Putamen (tissue), 1 donor: ENCODE measurements around the gene RHBDF1.
"Not testable (repeated sequence)": the region's sequence is repeated elsewhere in the genome, so short reads cannot be mapped to it uniquely, and the experiment has no call there.

Source experiments
- DNase-seq: peaks from one replicate; pipeline ENCODE4 v3.0.0-alpha.2; 2016; ENCODE audit warnings: low spot score

The RHBDF1 gene

DNA sequence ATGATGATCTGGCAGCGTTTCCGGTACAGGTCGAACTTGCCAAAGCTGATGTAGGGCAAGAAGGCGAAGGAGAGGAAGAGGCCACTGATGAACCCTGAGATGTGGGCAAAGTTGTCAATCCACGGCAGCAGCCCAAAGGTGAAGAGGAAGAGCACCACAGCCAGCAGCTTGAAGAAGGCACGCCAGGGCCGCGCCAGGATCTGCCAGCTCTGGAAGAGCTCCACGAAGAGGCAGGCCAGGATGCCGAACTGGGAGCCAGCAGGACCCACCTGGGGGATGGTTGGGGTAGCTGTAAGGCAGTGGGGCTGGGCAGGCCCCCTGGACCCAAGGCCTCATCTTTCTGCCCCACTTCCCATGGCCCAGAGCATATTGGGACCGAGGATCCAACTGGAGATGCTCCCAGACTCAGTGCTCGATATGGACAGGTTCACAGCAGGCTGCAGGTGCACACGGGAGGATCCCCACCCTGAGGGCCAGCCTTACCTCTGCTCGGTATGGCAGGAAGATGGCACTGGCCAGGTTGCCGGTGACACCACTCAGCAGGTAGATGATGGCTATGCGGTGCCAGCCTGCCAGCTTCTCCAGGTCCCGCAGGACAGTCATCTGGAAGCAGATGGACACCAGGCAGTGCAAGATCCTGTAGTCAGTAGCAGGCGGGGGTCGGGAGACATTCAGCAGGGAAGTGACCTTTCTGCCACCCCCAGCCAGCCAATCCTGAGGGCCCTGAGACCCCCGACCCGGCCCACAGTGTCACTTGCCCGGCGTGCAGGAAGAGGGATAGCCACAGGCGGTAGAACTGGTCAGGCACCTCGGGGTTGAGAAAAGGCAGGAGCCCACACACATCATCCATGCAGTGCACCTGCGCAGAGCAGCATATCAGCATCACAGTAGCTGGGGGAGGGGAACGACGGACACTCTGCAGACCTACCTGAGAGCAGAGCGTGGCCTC is 13.7 kb downstream of the RHBDF1 start:
- DNase-seq: no peak

DNA sequence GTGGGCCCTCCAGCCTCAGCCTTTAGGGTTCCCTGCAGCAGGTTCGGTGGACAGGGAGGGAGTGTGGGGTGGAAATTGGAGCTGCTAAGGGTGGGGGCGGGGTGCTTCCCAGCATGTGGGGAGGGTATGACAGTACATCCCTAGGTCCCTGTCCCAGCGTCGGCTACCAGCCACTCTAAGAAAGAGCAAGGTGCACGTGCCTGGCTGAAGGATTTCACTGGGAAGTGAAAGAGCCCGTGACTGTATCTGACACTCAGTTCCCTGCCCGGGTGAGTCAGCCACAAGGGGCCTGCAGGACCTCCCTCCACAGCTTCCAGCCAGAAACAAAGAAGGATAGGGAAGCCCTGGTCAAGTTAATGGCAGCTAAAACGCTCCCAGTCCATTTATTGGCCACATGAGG is 14.7 kb downstream of the RHBDF1 start:
- no peak for DNase-seq

- DNase-seq: no peak
These were observed 16.1 kb downstream of the RHBDF1 start for GRCh38 chr16:56231-56927.

GRCh38 chr16:55571-56136 is 16.8 kb downstream of the RHBDF1 start:
- no peak for DNase-seq

GRCh38 chr16:54237-54581 is 18.2 kb downstream of the RHBDF1 start:
- DNase-seq: no peak

DNA sequence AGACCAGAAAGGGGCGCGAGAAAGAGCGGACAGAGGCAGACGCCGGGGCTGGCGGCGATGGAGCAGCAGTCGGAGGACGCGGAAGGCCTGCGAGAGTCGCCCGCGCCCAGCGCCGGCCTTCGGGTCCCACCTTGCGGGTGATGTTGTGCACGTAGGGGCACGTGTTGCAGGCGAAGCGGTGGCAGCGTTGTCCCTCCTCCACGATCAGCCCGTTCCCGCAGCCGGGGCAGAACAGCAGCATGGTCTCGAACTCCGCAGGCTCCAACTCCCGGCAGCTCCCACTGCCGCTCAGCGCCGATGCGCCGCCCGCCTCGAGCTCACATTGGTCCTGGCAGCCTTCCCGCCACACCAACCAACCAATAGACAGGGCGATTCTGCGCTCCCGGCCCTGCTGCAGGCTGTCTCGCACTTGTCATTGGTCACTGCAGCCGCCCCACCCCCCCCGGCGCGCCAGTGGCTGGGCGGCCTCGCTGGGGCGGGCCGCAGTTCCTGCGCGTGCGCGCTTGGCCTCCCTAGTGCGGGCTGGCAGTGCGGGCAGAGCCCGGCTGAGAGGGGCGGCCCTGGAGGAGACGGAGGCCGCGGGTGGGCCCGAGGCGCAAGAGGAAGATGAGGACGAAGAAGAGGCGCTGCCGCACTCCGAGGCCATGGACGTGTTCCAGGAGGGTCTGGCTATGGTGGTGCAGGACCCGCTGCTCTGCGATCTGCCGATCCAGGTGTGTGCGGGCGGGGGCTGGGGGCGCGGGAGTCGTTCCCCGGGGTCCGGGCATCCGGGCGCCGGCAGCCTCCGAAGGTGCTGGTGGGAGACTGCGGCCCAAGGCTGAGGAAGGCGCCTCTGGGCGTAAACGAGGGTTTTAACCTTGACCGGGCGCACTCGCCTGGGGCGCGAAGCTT is 18.8 kb downstream of the RHBDF1 start, which contains the start of the genes POLR3K and SNRNP25:
Gene POLR3K (minus strand): TSS at position 263 of the 891 bp plus-strand sequence. CDS start 22 bp downstream, at position 241.
Gene SNRNP25 (plus strand): TSS at position 483 of the 891 bp plus-strand sequence. CDS start 189 bp downstream, at position 672.
- peak; percentile 98 for DNase-seq

GRCh38 chr16:50769-51591 is 21.5 kb downstream of the RHBDF1 start:
- DNase-seq: no peak

DNA sequence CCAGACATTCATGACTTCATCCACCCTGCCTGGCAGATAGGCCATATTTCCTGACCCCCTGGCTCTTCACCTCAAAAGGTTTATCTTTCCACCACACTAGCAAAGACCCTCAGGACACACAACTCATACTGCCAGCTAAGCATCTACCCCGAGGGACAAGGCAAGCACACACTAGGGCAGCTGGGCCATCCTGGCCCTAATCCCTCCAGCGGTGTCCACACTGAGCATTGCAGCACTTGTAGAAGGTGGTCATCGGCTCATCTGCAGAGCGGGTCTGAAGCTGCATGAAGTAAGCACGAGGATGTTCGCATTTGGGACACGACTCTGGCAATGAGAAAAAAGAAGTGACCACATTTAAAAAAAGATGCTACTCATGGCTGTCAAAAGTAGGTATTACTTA is 25.2 kb downstream of the RHBDF1 start:
- DNase-seq: no peak

GRCh38 chr16:46510-46909 is 25.9 kb downstream of the RHBDF1 start:
- not testable (repeated sequence) for DNase-seq

GRCh38 chr16:45454-45853 is 27.0 kb downstream of the RHBDF1 start:
- no peak for DNase-seq

- DNase-seq: no peak
These were observed 27.8 kb downstream of the RHBDF1 start for GRCh38 chr16:44655-45054.

DNA sequence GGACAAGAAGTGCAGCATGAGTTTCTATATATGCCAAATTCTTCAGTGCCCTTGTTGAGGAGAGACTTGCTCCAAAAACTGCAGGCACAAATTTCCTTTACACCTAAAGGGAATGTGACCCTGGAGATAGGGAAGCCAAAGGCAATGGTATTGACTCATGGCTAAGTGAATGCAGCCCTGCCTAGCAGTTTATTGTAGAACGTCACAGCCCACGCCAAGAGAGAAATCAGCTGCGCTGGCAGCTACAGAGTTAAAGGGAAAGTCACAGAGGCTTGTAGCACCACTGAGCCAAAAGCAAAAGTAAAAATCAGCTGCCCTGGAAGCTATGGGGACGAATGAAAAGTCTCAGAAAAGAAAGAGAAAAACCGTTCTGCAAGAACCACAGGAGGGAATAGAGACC is 29.1 kb downstream of the RHBDF1 start:
- no peak for DNase-seq

GRCh38 chr16:42691-43090 is 29.7 kb downstream of the RHBDF1 start:
- no peak for DNase-seq

DNA sequence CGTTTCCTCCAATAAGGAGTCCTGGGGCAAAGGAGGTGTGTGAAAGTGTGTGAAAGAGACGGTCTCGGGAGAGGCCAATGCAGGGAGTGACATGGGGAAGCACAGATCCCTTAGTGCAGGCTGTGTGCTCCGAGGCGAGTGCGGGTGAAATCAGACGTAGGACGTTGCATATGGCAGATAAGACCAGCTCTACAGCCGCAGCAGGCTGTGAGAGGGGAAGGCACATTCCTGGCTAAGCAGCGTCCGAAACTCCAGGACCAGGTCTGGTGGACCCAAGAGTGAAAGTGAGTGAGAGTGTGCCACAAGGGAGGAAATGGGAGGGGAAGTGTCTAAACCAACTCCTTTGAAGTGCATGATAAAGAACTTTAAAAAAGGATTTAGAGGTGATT is 30.4 kb downstream of the RHBDF1 start:
- DNase-seq: no peak

DNA sequence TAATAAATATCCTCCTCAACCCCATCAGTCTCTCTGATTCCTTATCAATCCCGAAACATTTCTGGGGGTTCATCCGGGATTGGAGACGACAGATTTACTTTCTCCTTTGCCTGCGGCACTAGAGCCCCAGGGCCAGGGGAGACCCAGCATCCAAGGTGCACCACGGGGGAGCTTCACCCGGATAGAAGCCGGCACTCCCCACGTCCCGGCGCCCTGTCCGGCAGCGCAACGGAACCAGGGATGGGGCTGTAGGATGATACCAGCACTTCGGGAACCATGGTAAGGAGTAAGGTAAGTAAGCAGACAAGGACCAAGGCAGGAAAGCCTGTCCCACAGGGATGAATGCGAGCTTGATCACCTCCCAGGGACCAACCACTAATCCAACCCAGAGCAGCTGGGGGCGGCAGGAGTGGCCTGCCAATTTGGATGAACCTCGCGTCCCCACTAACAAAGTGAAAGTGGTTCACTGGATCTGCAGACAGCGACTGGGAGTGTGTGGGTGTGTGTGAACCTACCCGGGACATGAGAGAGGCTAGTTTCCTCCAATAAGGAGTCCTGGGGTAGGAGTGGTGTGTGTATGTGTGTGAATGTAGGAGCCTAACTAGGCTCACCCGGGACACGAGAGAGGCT is 30.9 kb downstream of the RHBDF1 start:
- DNase-seq: no peak

DNA sequence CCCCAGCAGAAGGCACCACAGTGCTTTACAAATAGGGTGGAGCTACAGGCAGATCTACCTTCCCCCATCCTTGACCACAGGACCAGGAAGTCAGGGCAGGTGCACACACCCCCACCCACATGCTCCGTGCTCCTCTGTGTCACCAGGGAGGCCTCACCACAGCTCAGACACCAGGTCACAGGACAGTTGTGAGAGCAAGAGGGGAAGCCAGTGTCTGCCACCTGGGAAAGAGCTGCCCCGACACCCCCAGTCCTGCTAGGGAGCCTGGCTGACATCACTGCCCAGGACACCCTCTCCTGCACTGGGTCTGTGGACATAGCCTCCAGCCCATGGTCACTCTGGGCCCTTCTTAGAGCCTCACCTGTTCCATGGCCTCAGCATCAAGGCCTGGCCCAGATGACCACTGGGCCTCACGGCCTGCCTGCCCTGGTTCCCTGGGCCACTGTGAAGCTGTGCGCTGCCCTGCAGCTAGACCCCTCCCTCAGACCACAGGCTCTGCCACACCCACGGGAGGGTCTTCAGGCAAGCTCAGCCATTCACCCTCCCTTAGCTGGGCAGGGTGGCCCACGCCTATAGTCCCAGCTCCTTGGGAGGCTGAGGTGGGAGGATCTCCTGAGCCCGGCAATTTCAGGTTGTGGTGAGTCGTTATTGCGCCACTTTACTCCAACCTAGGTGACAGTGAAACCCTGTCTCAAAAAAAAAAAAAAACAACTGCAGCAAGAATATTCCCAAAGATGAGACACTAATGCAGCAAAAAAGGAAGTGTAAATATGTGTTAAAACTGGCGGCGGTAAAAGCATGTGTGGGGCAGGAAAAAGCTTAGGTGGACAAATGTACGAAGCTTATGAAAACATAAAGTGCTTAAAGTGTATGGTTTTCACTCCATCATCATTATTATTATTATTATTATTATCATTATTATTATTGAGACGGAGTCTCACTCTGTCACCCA is 33.2 kb downstream of the RHBDF1 start:
- DNase-seq: no peak

- DNase-seq: not testable (repeated sequence)
These were observed 34.2 kb downstream of the RHBDF1 start for GRCh38 chr16:38206-38605.

DNA sequence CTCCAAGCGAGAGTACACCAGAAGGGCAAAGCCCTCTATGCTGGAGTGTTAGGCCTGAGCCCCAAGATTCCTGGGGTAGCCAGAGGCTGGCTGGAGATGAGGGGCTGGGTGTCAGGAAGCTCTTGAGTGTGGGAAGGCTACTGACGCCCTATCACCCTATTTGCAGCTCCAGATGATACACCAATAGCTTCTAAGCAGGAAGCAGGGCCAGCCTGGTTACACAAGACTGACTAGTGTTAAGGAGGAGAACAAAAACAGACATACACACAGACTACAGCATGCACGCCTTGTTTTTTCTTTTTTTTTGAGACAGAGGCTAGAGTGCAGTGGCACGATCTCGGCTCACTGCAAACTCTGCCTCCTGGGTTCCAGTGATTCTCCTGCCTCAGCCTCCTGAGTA is 34.9 kb downstream of the RHBDF1 start:
- DNase-seq: no peak

- no peak for DNase-seq
These were observed 36.0 kb downstream of the RHBDF1 start for GRCh38 chr16:36336-36984.
